Ishikawa (cell line): ENCODE data around the gene TM2D3.

ENCODE experiments used
- CEBPB ChIP-seq: IDR thresholded peaks from 2 replicates; pipeline ENCODE4 v1.6.1; 2012
- CREB1 ChIP-seq: IDR thresholded peaks from 2 replicates; pipeline ENCODE4 v1.6.1; 2012; ENCODE audit warnings: low read depth
- EGR1 ChIP-seq: IDR thresholded peaks from 2 replicates; pipeline ENCODE4 v1.6.1; 2012
- EP300 ChIP-seq: IDR thresholded peaks from 2 replicates; pipeline ENCODE4 v1.6.1; 2012; ENCODE audit warnings: borderline replicate concordance
- FOXM1 ChIP-seq: IDR thresholded peaks from 2 replicates; pipeline ENCODE4 v1.6.1; 2012; ENCODE audit warnings: low read depth, borderline replicate concordance
- NFIC ChIP-seq: IDR thresholded peaks from 2 replicates; pipeline ENCODE4 v1.6.1; 2012
- RAD21 ChIP-seq: IDR thresholded peaks from 2 replicates; pipeline ENCODE4 v1.6.1; 2012; ENCODE audit warnings: low read depth
- TAF1 ChIP-seq: IDR thresholded peaks from 2 replicates; pipeline ENCODE4 v1.6.1; 2012; ENCODE audit warnings: low read depth, mild to moderate bottlenecking
- TCF12 ChIP-seq: IDR thresholded peaks from 2 replicates; pipeline ENCODE4 v1.6.1; 2012; ENCODE audit warnings: low read depth
- TEAD4 ChIP-seq: IDR thresholded peaks from 2 replicates; pipeline ENCODE4 v1.6.1; 2012
- USF1 ChIP-seq: IDR thresholded peaks from 2 replicates; pipeline ENCODE4 v1.6.1; 2012
- YY1 ChIP-seq: IDR thresholded peaks from 2 replicates; pipeline ENCODE4 v1.6.1; 2012; ENCODE audit warnings: low read depth
- ZBTB7A ChIP-seq: IDR thresholded peaks from 2 replicates; pipeline ENCODE4 v1.6.1; 2012; ENCODE audit warnings: low read depth
- TF ChIP-seq, protein P1 (sequence below): IDR thresholded peaks from 2 replicates; pipeline ENCODE4 v1.6.1; 2012
- TF ChIP-seq, protein P2 (sequence below): IDR thresholded peaks from 2 replicates; pipeline ENCODE4 v1.6.1; 2012; ENCODE audit warnings: low read depth, mild to moderate bottlenecking

The TM2D3 gene

GRCh38 chr15:101684877-101685276 is 32.7 kb upstream of the TM2D3 start:
- TF ChIP-seq CEBPB (no peak), FOXM1 (no peak), RAD21 (no peak), TCF12 (no peak), TEAD4 (no peak), NFIC (no peak), EP300 (no peak), EGR1 (no peak), TAF1 (no peak), ZBTB7A (no peak), YY1 (no peak), USF1 (no peak), CREB1 (no peak)
- TF ChIP-seq, protein P1, sequence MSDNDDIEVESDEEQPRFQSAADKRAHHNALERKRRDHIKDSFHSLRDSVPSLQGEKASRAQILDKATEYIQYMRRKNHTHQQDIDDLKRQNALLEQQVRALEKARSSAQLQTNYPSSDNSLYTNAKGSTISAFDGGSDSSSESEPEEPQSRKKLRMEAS: no peak
- TF ChIP-seq, protein P2, sequence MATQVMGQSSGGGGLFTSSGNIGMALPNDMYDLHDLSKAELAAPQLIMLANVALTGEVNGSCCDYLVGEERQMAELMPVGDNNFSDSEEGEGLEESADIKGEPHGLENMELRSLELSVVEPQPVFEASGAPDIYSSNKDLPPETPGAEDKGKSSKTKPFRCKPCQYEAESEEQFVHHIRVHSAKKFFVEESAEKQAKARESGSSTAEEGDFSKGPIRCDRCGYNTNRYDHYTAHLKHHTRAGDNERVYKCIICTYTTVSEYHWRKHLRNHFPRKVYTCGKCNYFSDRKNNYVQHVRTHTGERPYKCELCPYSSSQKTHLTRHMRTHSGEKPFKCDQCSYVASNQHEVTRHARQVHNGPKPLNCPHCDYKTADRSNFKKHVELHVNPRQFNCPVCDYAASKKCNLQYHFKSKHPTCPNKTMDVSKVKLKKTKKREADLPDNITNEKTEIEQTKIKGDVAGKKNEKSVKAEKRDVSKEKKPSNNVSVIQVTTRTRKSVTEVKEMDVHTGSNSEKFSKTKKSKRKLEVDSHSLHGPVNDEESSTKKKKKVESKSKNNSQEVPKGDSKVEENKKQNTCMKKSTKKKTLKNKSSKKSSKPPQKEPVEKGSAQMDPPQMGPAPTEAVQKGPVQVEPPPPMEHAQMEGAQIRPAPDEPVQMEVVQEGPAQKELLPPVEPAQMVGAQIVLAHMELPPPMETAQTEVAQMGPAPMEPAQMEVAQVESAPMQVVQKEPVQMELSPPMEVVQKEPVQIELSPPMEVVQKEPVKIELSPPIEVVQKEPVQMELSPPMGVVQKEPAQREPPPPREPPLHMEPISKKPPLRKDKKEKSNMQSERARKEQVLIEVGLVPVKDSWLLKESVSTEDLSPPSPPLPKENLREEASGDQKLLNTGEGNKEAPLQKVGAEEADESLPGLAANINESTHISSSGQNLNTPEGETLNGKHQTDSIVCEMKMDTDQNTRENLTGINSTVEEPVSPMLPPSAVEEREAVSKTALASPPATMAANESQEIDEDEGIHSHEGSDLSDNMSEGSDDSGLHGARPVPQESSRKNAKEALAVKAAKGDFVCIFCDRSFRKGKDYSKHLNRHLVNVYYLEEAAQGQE: no peak

GRCh38 chr15:101684384-101684783 is 32.2 kb upstream of the TM2D3 start:
- TF ChIP-seq, protein P1: no peak
- TF ChIP-seq NFIC (no peak), ZBTB7A (no peak), CREB1 (no peak), FOXM1 (no peak), EGR1 (no peak), RAD21 (no peak), YY1 (no peak), EP300 (no peak), TEAD4 (no peak), CEBPB (no peak), TCF12 (no peak), TAF1 (no peak), USF1 (no peak)
- TF ChIP-seq, protein P2: no peak

GRCh38 chr15:101679806-101680205 is 27.6 kb upstream of the TM2D3 start:
- TF ChIP-seq RAD21: no peak
- TF ChIP-seq ZBTB7A: no peak
- no peak for TF ChIP-seq USF1
- TF ChIP-seq FOXM1: no peak
- no peak for TF ChIP-seq CEBPB

DNA sequence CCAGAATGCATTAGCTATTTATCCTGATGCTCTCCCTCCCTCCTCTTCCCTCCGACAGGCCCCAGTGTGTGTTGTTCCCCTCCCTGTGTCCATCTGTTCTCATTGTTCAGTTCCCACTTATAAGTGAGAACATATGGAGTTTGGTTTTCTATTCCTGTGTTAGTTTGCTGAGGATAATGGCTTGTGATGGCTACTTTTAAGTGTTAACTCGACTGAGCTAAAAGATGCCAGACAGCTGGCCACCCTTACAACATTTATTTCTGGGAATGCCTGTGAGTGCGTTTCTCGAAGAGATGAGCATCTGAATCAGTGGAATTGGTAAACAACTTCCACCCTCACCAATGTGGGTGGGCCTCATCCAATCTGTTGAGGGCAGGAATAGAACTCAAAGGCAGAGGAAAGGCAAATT is 24.7 kb upstream of the TM2D3 start:
- TF ChIP-seq TEAD4: no peak
- TF ChIP-seq CREB1: no peak
- no peak for TF ChIP-seq NFIC
- TF ChIP-seq CEBPB: no peak
- no peak for TF ChIP-seq TAF1
- TF ChIP-seq, protein P2: no peak
- no peak for TF ChIP-seq TCF12
- no peak for TF ChIP-seq FOXM1
- TF ChIP-seq USF1: no peak
- TF ChIP-seq RAD21: no peak
- TF ChIP-seq EP300: no peak
- TF ChIP-seq EGR1: no peak
- TF ChIP-seq YY1: no peak
